Activated naive CD4-positive, alpha-beta T cell treated with Interleukin-2 at 50 U/mL for 16 hours (primary cell): Measurements from ENCODE around the gene RAB3A.
"Not testable (repeated sequence)": the region's sequence is repeated elsewhere in the genome, so short reads cannot be mapped to it uniquely, and the experiment has no call there.

ENCODE experiments used
- DNase-seq: peaks from one replicate; pipeline ENCODE4 v3.0.0-alpha.2; 2020

RAB3A gene

DNA sequence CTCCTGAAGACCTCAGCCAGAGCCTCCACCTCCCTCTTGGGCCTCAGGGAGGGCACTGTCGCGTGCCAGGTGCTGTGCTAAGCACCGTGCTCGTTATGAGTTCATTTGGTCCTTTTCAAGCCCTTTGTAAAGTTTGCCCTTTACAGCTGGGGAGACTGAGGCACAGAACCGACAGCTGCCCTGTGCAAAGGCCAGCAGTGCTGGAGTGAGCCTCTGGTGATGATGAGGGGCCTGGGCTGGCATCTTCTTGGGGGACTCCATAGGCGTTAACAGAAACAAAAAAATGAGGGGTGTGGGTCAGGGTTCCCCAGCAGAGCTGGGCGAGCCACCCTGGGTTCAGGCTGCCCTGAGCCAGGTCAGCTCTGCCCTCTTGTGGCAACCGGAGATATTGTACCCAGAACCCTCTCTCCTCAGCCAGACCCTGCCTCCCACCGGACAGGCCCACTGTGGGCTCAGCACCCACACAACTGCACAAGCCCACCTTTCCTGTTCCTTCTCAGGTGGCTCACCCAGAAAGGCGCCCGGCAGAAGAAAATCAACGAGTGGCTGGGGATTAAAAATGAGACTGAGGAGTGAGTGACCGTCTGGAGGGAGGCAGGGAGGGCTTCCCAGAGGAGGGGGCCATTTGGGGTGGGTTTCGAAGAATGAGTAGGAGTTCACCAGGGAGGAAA lies 35.7 kb downstream of the RAB3A start:
- peak; percentile 65 for DNase-seq

- DNase-seq = no peak
Observed at GRCh38 chr19:18167011-18167410, 36.8 kb downstream of the RAB3A start.

DNA sequence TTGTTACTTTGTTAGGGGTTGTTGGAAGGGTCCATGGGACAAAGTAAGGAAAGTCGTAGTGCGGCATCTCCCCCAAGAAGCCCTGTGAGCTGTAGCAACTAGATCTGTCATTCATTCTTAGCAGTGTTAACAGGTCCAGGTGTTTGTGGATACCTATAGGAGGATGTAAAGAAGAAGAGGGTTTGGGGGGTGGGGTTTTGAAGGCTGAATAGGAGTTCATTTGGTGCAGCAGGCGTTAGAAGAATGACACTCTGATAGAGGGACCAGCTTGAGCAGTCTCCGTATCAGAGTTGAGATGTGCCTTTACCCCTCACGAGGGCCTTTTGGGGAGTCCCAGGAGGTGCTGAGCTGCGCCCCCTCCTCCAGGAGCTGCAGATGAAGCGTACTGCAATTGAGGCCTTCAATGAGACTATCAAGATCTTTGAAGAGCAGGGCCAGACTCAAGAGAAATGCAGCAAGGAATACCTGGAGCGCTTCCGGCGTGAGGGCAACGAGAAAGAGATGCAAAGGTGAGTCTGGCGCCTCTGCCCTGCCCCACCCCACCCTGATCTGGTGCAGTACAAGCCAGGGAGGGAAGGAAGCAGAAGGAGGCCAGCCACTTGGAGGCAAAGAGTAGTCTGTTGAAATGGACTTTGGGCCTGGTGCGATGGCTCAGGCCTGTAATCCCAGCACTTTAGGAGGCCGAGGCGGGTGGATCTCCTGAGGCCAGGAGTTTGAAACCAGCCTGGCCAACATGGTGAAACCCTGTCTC lies 37.9 kb downstream of the RAB3A start:
- DNase-seq = no peak

DNA sequence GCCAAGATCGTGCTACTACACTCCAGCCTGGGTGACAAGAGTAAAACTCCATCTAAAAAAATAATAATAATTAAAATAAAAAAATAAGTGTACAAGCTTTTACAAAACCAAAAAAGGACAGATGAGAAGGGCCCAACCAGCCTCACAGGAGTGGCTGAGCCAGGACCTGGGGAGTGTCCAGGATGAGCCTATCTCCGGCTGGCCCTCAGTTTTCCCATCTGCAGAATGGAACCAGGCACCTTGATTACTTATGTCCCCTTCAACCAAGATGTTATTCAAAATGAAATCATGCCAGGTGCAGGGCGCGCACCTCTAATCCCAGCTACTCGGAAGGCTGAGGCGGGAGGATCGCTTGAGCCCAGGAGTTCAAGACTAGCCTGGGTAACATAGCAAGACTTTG lies 39.8 kb downstream of the RAB3A start:
- no peak for DNase-seq

GRCh38 chr19:18161636-18162002 lies 42.2 kb downstream of the RAB3A start:
- DNase-seq = no peak

DNA sequence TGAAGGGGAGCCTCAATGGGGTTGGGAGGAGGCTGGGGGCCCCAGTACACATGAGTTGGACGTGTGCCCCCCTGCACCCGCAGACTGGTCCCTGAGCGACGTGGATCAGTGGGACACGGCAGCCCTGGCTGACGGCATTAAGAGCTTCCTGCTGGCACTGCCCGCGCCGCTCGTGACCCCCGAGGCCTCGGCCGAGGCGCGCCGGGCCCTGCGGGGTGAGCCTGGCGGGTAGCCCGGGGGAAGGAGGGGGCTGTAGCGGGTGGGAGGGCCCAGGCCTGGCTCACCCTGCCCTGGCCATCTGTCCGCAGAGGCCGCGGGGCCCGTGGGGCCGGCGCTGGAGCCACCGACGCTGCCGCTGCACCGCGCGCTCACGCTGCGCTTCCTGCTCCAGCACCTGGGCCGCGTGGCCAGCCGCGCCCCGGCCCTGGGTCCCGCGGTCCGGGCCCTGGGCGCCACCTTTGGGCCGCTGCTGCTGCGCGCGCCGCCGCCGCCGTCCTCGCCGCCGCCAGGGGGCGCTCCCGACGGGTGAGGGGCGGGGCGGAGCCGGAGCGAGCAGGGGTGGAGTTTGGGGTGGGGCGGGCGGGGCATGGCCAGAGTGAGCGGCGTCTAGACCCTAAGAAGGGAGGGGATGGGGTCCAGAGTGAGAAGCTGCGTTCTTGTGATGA lies 42.7 kb downstream of the RAB3A start:
- DNase-seq = peak; percentile 79

DNA sequence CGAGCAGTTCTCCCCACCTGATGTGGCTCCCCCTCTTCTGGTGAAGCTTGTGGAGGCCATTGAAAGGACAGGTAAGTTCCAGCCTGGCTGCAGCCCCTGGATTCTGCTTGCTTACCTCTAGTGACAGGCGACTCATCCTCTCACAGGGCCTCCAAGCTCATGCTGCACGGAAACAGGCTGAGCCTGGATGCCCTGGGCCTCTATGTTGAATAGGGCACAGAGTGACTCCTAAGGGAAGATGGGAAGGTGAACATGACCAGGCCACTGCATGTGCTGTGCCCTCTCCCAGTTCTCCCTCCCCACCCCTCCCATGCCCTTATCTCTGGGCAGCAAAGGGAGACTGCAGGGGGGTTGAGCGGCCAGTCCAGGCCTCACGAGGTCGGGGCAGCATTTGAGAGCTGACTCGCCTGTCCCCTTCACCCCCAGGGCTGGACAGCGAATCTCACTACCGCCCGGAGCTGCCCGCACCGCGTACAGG lies 43.3 kb downstream of the RAB3A start:
- DNase-seq = no peak

DNA sequence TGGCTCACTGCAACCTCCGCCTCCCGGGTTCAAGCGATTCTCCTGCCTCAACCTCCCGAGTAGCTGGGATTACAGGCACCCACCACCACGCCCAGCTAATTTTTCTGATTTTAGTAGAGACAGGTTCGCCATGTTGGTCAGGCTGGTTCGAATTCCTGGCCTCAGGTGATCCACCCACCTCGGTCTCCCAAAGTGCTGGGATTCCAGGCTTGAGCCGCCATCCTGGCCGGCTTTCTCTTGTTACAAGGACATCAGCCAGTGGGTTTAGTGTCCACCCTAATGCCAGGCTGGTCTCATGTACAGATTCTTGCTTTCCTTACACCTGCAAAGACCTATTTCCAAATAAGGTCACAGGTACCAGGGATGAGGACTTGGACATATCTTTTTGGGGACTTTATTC lies 44.0 kb downstream of the RAB3A start:
- no peak for DNase-seq

GRCh38 chr19:18159059-18159616 lies 44.7 kb downstream of the RAB3A start:
- DNase-seq = not testable (repeated sequence)

DNA sequence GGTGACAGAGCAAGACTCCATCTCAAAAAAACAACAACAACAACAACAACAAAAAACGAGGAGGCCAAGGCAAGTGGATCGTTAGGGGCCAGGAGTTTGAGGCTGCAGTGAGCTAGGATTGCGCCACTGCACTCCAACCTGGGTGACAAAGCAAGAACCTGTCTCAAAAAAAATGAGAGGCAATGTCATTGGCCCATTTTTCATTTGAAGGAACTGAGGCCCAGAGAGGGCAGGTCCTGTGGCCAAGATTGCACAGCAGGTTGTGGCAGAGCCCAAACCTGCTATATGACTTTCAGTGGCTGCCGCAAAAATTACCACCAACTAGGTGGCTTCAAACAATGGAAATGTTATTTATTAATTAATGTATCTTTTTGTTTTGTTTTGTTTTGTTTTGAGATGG lies 45.4 kb downstream of the RAB3A start:
- DNase-seq = no peak

GRCh38 chr19:18157465-18158063 lies 46.3 kb downstream of the RAB3A start:
- DNase-seq = no peak

DNA sequence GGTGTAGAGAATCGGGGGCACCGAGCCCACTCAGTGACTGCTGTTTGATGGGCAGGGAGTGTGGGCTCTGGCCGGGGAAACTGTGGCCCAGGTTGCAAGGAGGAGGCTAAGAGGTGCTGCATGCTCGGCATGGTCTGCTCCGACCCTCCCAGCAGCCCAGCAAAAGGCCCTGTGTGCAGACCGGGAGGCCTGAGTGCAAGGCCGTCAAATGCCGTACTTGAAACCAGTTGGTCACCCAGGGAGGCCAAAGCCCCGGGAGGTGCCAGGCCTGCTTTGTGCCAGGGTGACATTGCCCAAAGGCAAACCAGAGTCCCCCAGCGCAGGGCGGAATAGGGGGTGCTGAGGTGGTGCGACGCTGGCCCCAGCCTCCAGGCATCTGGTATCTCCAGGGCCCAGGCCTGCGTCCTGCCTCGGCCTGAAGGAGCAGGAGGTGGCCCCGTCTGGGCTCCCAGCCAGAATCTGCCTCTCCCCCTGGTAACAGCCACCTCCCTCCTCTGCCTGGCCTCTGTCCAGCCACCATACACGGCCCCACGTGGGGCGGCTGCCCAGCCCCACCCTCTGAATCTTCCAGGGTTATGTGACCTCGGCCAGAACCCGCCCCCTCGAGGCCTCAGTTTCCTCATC lies 46.9 kb downstream of the RAB3A start:
- no peak for DNase-seq

DNA sequence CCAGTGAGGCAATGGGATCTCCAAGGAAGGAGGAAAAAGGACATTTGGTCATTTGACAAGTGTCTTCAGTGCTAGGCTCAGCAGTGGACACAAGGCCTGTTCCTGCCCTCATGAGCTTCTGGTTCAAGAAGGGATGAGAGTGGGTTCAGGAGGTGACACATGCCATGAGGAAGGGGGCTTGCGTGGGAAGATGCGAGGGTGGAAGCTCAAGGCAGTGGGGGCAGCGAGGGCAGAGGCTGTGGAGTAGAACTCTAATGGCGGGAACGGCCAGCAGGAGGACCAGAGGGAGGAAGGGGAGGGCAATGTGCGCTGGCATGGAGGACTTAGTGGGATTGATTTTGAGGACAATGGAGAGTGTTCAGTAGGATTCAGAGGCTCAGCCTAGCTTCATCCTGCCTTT lies 47.6 kb downstream of the RAB3A start:
- DNase-seq = no peak

DNA sequence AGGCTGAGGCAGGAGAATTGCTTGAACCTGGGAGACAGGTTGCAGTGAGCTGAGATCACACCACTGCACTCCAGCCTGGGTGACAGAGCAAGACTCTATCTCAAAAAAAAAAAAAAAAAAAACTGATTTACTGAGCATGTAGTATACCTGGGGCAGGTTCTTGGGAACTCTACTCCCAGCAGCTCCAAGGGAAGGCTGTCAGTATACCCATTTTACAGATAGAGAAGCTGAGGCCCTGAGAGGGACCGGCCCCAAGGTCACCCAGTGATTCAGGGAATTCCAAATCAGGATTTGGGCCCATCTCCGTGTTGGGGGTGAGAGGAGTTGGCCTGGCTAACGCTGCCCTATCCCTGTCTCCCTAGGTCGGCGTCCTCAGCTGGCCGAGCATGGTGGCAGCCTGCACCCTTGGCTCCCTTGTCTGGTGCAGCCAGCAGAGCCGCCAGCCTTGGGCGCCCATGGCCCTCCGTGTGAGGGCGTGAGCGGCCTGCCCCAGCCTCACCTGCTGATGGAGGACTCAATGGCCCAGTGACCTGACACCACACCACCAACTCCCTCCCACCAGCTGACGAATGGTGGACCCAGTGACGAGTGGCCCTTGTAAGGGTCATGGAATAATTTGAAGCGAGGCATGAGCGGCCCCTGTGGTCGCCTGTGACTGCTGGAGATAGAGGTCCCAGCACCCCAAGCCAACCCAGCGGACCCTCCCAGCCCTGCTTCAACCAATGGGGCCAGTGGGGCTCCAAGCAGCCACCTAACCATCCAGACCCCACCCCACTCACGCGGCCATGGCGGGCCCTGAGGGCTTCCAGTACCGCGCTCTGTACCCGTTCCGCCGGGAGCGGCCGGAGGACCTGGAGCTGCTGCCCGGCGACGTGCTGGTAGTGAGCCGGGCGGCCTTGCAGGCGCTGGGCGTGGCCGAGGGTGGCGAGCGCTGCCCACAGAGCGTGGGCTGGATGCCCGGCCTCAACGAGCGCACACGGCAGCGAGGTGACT lies 48.5 kb downstream of the RAB3A start:
- DNase-seq = no peak

DNA sequence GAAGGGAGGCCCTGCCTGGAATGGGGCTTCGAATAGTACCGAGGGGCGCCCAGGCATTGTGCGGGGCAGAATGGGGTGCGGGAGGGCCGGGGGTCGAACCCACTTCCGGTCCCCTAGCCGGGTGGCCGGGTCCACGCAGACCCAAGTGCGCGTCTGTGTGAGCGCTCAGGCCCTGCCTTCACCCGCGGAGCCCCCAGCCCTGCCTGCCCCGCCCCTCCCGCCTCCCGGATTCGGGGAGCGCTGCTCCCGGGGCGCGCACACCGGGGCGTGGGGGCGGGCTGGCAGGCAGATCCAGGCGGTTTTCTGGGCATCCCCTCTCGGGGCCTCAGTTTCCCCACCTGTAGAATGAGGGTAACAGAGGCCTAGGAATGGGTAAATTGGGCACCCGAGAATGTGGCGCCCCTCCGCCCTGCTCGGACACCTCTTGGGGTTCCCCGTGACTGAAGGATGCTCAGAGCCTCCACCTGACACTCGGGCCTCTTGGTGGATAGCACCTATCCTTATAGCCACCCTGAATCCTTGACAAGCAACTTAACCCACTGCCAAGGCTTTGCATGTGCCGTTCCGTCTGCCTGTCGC lies 50.2 kb downstream of the RAB3A start:
- peak; percentile 25 for DNase-seq

- DNase-seq = peak; percentile 99
Observed at GRCh38 chr19:18152817-18153555, 50.9 kb downstream of the RAB3A start, which contains the start of gene PIK3R2. Gene PIK3R2 (plus strand): TSS chr19:18153163. CDS start chr19:18155880, 2,717 bp downstream.

GRCh38 chr19:18152442-18152816 lies 51.4 kb downstream of the RAB3A start:
- peak; percentile 96 for DNase-seq

DNA sequence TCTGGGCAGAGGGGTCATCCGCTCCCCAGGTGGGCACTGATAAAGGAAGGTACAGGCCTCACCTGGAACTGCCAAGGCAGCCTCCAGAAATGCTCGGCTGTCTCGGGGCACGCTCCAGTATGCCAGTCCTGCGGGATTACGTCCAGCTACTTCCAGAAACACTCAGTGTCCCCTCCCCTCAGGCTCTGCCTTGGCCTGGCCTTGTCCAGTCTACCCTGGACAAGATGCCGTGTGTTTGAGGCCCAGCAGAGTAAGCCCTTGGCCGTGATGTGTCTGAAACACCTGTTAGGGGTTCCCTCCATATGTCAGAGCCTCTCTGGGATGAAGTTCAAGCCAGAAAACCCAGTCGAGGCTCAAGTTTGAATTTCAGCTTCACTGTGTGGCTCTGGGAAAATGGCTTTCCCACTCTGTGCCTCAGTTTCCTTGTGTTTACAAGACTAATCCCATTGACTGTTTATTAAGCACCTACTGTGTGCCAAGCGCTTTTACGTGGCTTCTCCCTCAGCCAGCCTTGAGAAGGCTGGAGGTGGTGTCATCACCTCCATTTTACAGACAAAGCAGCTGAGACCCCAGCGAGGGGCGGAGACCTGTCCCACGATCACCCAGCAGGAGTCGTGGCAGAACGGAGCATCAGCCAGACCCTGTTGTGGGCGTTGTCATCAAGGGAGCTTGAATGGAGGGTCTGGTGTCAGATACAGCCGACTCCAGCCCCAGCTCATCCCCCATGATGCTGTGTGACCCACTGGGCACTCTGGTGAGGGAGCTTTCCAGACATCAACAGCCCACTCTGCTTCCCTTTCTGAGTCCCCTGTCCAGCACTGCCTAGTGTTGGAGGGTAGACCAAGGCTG lies 52.8 kb downstream of the RAB3A start:
- DNase-seq = no peak

DNA sequence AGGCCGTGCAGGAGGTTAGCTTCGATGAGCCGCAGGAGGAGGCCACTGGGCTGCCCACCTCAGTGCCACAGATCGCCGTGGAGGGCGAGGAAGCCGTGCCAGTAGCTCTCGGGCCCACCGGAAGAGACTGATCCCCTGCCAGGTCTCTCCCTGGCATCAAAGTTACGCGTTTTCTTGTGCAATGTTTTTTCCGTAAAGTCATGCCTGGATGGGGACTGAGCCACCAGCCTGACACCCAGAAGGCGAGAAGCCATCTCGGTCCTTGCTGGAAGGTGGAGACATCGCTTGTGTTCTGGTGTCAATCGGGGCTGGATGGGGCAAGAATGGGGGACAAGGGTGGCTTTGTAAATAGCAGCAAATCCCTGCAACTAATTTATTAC lies 54.3 kb downstream of the RAB3A start:
- DNase-seq = no peak
